Gastrocnemius medialis (tissue), 4 donors: Measurements from ENCODE around the gene DTNA.

Experiments
- CTCF ChIP-seq, 5 experiments: fragments of 450-650 bp in 3 of 5; fragments of 200-600 bp in 2 of 5; sonication (generic) in 2 of 5; IDR thresholded peaks in 4 of 5; conservative IDR thresholded peaks in 1 of 5; 1 replicate in 4 of 5; 2 replicates in 1 of 5; pipeline ENCODE4 v1.5.1; 2016 to 2019; ENCODE audit warnings: antibody characterized with exemption in 5 of 5, mild to moderate bottlenecking in 3 of 5, moderate library complexity in 3 of 5
- POLR2A ChIP-seq, 2 donors: fragments of 450-650 bp; IDR thresholded peaks; one replicate each; pipeline ENCODE4 v1.6.1; 2017; ENCODE audit warnings: antibody characterized with exemption in 2 of 2, mild to moderate bottlenecking in 2 of 2, moderate library complexity in 2 of 2

GRCh38 chr18:34771958-34772357 is 61.9 kb downstream of the DTNA start:
- TF ChIP-seq CTCF (IDR thresholded peaks at IDR 0.05 in 4 of 5, conservative IDR thresholded peaks at IDR 0.05 in 1 of 5) = no peak
- TF ChIP-seq POLR2A (IDR thresholded peaks at IDR 0.05) = no peak
